Inflammatory macrophage treated with lipopolysaccharide for 4 hours (primary cell): Measurements from ENCODE around the gene PRDM9.

Source experiments
- DNase-seq: peaks from one replicate; pipeline ENCODE4 v3.0.0-alpha.2; 2020

PRDM9 gene

GRCh38 chr5:23528677-23529076, 21.3 kb downstream of the PRDM9 start:
- no peak for DNase-seq

DNA sequence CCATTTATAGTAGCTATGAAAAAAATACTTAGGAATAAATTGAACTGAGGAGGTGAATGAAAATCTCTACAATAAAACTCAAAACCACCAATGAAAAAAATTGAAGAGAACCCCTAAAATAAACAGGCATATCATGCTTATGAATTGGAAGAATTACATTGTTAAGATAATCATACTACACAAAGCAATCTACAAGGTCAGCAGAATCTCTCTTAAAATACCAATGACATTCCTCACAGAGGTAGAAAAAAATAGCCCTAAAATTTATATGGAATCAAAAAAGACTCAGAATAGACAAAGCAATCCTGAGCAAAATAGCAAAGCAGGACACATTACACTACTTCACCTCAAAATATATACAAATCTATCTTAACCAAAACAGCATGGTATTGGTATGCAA, 23.2 kb downstream of the PRDM9 start:
- DNase-seq, result no peak

GRCh38 chr5:23571059-23571458, 63.6 kb downstream of the PRDM9 start:
- DNase-seq, result no peak
